Stimulated activated CD4-positive, alpha-beta T cell treated with anti-CD3 and anti-CD28 coated beads, Interleukin-1b, Interleukin-23, amount 100 ng/mL, for 24 hours (primary cell): ENCODE measurements around the gene FAM90A26.
"Not testable (repeated sequence)": the region's sequence is repeated elsewhere in the genome, so short reads cannot be mapped to it uniquely, and the experiment has no call there.

Experiments
- DNase-seq, 4 experiments: peaks; one replicate each; pipeline ENCODE4 v3.0.0-alpha.2; 2020; ENCODE audit warnings: low read depth in 4 of 4, low spot score in 1 of 4

Gene FAM90A26, protein sequence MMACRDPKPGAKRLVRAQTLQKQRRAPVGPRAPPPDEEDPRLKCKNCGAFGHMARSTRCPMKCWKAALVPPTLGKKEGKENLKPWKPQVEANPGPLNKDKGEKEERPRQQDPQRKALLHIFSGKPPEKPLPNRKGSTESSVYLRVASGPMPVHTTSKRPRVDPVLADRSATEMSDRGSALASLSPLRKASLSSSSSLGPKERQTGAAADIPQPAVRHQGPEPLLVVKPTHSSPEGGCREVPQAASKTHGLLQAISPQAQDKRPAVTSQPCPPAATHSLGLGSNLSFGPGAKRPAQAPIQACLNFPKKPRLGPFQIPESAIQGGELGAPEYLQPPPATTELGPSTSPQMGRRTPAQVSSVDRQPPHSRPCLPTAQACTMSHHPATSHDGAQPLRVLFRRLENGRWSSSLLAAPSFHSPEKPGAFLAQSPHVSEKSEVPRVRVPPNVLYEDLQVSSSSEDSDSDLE

DNA sequence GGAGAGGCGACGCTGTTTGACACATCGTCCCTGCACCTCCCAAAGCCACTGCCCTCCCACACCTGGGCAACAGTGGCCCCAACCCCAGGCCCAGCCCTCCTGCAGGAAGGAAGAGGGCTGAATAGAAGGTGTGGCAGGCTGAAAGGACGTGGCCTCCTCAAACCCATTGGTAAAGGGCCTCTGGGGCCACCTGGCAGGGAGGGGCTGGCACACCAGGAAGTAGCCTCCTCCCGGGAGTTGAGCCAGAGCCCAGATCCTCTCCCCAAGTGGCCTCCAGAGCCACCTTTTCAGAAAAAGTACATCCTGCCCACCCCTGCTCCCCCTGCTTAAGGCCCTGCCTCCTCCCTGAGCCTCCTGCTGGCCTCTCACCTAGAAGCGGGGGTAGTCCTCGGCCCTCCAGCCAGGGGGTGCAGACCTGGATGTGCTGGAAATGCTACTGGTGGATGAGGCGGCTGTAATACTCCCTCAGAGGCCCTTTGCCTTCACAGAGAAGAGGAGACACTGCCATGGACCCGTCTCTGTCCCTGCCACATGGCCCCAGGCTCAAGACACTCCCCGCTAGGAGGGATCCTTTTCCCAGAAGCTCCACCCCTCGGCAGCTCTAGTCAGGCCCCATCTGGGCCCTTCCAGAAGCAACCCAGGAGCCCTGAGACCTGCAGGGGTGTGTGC lies at the start of gene FAM90A26:
TSS of gene FAM90A26 (plus strand) at position 619 of the 669 bp plus-strand sequence. CDS start 2,764 bp downstream, outside the sequence.
- not testable (repeated sequence) for DNase-seq

DNA sequence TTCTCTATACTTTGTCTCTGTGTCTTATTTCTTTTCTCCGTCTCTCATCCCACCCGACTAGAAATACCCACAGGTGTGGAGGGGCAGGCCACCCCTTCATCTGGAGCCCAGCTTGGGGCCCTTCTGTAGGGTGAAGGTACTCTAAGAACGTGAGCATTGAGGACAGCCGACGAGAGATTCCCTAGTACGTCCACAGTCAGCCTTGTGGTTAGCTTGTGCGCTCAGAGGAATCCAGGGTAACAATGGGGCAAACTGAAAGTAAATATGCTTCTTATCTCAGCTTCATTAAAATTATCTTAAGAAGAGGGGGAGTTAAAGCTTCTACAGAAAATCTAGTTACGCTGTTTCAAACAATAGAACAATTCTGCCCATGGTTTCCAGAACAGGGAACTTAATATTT lies 47.5 kb upstream of the FAM90A26 start:
- not testable (repeated sequence) for DNase-seq

- DNase-seq: peak; percentile 1 to 11 (median 7)
These were observed 46.6 kb upstream of the FAM90A26 start for GRCh38 chr4:9123572-9124007.

GRCh38 chr4:9125601-9126161 lies 44.5 kb upstream of the FAM90A26 start:
- DNase-seq: not testable (repeated sequence)

DNA sequence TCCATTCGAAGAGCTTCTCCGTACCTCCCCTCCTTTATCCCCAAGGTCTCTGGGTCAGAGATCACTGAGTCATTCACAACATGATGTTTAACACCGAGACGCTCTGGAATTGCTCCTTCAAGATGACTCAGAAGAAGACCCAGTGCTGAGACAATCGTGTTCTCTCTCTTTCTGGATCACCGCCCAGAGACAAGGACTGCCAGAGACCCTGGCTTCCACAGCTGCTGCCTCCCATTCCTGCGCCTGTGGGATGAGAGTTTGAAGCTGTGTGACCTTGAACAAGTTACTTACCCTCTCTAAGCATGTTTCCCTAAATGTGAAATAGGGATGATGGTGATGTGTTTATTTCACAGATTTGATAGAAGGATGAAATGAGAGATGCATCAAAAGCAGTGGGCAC lies 38.8 kb upstream of the FAM90A26 start:
- not testable (repeated sequence) for DNase-seq

- not testable (repeated sequence) for DNase-seq
These were observed 37.4 kb upstream of the FAM90A26 start for GRCh38 chr4:9132849-9133248.

DNA sequence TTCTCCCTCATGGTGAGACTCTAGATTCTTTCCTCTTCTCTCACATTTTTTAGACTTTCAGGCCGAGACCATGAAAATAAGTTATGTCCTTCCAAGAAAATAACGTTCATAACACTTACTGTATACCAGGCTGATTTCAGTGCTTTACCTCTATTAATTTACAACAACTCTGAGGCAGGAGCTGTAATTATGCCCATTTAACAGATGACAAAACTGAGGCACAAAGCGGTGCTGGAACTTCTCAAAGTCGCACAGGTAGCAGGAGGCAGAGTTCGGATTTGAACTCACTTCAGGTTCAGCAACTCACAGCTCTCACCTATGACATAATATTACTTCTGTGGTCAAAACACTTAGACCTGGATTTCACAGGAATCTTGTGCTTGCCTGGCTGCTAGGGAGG lies 36.2 kb upstream of the FAM90A26 start:
- DNase-seq: not testable (repeated sequence)

DNA sequence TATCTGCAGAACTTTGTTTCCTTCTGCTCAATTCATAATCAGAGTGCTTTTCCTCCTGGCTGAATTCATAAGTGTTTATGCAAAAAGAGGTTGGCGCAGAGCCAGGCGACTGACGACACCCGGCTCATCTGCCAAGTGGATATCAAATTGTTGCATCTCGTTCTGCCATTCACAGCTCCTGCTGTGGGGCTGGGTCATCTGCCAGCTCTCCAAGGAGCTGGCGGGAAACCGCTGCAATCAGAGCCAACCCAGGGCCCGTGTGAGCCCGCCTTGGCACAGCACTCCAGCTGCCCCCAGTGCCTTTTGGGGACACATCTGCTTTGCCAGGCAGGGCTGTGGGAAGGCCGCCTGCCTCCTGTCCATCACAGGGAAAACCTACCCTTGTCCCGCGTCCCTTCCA lies 35.7 kb upstream of the FAM90A26 start:
- not testable (repeated sequence) for DNase-seq

DNA sequence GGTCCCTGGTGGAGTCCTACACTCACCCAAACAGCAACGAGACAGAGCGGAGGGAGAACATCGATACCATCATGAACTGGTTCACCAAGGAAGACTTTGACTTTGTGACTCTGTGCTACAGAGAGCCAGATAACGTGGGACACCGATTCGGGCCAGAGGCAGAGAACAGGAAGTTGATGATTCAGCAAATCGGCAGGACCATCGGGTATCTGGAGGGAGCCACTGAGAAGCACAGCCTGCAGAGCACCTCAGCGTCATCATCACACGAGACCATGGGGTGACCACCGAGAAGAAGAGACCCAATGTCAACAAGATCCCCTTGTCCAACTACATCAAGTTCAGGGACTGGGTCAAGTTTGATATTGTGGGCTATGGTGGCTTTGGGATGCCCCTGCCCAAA lies 29.2 kb upstream of the FAM90A26 start:
- DNase-seq: not testable (repeated sequence)

GRCh38 chr4:9142786-9143185 lies 27.4 kb upstream of the FAM90A26 start:
- DNase-seq: not testable (repeated sequence)

- no peak for DNase-seq
These were observed 26.7 kb upstream of the FAM90A26 start for GRCh38 chr4:9143421-9144080.

GRCh38 chr4:9146967-9147366 lies 23.2 kb upstream of the FAM90A26 start:
- no peak for DNase-seq

GRCh38 chr4:9147368-9147767 lies 22.8 kb upstream of the FAM90A26 start:
- DNase-seq: not testable (repeated sequence)

DNA sequence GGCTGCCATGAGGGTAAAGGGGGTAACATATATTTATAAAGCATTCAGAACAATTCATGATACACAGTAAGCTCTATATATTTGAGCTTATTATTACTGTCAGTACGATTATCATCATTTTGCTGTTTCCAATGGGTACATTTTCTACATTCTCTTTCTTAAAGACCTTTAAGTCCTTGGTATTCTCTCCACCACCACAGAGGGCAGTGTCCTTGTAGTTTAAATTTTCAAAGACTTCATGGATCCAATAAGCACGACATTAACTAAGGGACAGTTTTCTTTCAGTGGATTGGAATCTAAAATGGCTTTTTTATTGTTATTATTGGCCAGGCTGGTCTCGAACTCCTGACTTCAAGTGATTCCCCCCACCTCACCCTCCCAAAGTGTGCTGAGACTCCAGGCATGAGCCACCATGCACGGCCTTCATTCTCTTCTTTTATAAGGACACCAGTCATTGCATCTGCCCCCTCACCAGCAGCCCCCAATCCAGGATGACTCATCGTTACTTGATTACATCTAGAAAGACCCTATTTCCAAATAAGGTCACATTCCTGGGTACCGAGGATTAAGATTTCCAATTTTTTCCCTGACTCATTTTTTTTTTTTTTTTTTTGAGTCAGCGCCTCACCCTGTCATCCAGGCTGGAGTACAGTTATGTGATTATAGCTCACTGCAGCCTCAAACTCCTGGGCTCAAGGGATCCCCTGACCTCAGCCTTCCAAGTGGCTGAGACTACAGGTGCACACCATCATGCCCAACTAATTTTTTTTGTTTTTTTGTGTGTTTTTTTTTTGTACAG lies 21.4 kb upstream of the FAM90A26 start:
- DNase-seq: not testable (repeated sequence)

DNA sequence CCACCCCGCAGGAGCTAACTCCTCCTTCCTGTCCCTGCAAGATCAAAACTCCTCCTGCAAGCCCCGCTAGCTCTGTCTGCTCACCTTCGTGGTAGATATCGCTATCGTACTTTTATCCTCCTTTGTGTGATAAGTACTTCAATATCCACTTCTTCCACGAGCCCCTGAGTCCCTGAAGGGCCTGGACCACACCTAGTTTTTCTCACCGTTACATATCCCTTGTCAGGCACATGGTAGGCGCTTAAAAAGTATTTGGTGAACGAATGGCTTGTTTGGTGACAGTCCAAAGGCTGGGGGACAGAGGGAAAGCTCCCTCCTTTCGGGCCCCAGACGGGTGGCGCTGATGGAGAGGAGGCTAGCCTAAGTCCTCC lies 18.4 kb upstream of the FAM90A26 start:
- not testable (repeated sequence) for DNase-seq

DNA sequence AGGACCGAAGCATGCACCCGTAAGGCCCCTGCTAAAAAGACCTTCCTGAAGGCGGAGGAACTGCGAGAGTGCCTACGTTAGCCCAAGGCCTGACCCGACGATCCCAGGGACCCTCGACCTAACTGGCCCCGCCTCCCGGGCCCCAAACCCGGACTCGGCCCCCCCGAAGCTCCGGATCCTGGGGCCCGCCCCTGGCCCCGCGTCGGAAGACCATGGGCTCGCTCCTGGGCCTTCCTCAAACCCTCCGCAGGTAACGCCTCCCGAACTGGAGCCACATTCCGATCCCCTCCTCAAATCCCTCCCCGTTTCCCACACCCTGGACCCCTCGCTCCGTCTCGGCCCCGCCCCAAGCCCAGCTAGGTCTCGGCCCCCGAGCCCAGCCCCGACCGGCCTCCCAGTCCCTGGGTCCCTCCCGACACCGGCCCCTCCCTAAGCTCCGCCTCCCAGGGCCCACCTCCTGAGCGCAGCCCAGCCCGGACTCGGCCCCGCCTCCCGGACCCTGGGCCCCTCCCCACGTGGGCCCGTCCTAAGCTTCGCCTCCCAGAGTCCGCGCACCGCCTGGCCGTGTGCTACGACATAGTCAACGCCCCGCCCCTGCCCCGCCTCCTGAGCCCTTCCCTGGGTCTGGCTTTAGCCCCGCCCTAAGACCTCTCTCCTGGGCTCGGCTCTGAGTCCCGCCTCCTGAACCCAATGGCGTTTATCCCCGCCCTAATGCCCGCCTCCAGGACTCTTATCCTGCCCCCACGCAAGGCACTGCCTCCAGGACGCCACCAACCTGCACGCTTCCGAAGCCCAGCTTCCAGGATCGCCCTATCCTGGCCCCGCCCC lies 17.8 kb upstream of the FAM90A26 start:
- DNase-seq: peak; percentile 90 to 95 (median 92)

DNA sequence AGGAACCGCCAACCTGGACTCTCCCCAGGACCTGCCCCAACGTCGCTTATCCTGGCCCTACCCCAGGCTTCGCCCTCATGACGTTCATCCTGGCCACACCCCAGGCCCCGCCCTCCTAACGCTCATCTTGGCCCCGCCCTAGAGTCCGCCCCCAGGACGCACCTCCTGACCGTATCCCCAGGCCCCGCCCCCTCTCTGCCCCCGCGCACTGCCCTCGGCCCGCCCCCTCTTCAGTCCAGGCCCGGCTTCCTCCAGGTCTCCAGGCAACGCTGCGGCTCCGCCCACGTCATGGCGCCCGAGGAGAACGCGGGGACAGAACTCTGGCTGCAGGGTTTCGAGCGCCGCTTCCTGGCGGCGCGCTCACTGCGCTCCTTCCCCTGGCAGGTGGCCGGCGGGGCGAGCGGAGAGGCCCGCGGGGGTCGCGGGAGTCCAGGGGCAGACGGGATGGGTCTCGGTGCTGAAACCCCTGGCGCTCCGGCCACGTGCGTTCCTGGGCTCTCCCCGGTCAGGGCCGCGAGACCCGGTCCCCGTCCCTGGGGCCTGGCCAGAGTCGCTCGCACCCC lies 17.1 kb upstream of the FAM90A26 start:
- peak; percentile 85 to 95 (median 90) for DNase-seq

DNA sequence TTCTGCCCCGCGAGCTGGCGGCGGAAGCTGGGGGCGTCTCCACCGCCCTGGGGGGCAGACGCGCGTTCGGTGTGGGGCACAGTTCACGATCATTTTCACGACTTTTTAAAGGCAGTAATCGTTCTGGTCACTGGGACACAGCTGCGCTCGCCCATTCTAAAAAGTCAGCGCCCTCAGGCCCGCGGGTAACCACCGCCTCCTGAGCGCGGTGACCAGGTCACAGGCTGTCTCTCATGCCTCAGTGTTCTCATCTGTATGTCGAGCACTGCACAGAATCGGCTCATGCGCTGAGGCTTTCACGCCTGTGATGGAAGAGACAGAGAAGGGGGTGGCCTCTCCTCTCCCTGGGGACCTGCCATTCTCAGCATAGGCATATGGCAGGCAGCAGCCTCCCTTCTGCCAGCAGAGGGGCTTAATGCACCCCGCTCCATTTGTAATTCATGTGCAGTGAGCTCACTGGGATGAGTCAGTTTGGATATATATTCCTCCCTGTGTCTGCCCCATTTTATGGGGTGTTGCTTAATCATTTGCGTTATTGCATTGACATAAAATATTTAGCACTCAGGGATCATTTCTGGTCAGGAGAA lies 16.5 kb upstream of the FAM90A26 start:
- not testable (repeated sequence) for DNase-seq
